ENCODE measurements around the gene CBLB.

The CBLB gene

DNA sequence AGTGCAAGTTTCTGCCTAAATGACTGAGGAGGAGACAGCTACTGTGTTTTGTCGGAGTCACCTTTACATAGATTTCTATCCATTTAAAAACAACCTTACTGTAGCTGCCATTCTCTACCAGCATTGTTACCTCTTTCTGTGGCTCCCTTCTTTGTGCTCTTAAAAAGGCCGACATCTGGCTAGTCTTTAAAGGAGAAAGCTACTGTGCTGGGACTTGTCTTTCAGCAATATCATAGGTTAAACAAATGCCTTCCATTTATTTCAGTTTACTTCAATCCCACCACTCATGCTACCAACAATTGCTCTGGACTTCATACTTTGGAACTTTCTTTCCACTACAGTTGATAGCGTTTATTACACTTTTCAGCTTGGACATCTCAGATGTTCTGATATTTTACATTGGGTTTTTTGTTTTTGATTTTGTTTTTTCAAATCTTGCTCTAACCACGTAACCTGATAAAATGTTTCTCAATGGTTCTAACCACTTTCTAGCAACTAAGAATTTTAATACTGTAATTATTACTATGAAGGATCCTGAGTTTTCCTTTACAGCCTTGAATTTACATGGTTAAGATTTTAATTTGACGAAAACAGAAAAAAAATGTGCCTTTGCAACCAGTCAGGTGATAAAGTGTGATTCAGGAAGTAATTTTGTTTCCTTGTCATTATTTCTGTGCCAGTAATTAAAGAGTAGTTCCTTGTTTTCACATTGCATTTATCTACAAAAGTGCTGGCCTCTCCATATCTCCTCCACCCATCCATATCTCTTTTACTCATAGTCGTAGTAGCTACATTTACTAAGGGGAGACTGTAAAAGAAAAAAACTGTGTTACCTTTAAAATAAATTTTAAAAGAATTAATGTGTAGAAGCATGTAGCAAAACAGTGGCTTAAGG lies 1.3 kb upstream of the CBLB start:
- DNase-seq, result no peak

- DNase-seq, result no peak
These were observed 670 bp upstream of the CBLB start for GRCh38 chr3:105869531-105869833.

- DNase-seq, result peak; percentile 16
These were observed 426 bp downstream of the CBLB start for GRCh38 chr3:105868431-105868741.

DNA sequence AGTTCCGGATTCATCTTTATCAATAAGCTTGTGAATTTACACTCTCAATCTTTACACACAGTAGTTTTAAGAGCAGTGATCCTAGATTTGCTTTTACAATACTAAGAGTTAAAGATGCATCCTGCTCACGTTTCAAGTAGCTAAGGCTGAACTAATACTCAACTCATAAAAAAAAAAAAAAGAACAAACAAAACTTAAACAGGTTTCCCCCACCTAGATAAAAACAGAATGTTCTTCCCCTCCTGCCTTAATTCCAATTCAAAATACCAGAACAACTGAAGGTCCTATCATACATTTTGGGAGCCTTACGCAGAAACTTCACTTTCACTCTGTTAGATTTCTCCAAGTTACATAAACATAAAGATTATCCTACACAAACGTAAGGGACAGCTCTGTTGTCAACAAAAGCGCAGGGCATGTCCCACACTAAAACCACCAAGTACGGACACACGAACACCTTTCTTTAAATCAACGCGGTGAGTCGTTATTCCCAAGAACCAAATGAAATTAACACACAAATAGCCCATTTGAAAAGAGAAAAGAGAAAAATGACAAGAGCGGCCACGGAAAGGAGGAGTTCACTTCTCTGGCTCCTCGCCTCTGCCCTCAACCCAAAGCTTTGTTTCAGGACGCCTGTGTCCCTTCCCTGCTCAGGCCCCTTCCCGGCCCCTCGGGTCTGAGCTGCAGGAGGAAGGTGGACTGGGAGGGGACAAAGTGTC lies 941 bp downstream of the CBLB start:
- DNase-seq, result no peak

GRCh38 chr3:105866656-105867653 lies 1.9 kb downstream of the CBLB start:
- no peak for DNase-seq

GRCh38 chr3:105865867-105866350 lies 2.9 kb downstream of the CBLB start:
- no peak for DNase-seq

GRCh38 chr3:105865016-105865623 lies 3.7 kb downstream of the CBLB start:
- DNase-seq, result no peak

- DNase-seq, result no peak
These were observed 4.6 kb downstream of the CBLB start for GRCh38 chr3:105864212-105864611.

- no peak for DNase-seq
These were observed 5.2 kb downstream of the CBLB start for GRCh38 chr3:105863608-105864007.

GRCh38 chr3:105862217-105862616 lies 6.6 kb downstream of the CBLB start:
- DNase-seq, result no peak

DNA sequence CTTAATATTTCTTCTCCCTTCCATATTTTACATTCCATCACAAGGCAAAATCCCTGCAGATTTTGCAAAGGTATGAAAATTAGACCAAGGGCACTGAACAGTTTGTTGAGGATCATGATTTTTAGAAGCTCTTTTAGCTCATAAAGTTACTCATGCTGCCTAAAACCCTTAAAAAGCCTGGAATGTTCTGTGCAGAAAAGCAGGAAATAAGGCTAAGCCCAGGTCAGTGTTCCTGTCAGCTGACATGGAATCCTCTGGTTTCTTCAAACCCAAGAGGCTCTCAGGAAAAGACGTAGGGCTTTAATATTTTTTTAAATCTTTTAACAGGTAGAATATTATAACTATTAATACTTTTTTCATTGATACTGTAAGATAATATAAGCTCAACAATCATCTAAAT lies 8.2 kb downstream of the CBLB start:
- no peak for DNase-seq

GRCh38 chr3:105858017-105858416 lies 10.8 kb downstream of the CBLB start:
- no peak for DNase-seq

- DNase-seq, result no peak
These were observed 11.2 kb downstream of the CBLB start for GRCh38 chr3:105857601-105858000.

GRCh38 chr3:105856605-105857004 lies 12.2 kb downstream of the CBLB start:
- no peak for DNase-seq

DNA sequence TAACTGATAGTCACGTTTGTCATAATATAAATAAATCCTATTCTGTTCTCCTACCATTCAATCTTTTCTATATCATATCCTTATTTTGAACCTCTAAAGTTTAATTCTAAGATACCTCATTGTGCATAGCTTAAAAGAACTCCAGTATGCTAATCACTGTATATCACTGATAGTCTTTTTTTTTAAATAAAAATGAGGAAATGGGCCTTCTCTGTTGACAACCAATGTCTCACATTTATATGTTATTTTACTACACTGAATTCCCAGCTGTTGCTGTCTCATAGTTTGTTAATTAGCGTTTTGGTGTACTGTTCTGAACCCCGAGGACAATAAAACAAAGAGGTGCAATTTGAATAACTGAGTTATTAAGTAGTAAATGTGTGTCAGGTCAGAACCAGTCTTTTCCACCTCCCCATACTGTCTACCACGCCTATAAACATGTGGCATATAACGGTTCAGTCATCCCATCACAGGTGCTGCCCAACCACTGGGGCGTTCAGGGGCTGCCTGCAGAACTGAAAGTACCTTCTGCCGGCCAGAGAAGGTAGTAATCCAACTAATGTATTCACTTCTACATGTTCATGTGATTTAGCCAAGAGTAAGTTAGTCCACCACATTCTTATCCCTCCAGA lies 14.9 kb downstream of the CBLB start:
- no peak for DNase-seq

DNA sequence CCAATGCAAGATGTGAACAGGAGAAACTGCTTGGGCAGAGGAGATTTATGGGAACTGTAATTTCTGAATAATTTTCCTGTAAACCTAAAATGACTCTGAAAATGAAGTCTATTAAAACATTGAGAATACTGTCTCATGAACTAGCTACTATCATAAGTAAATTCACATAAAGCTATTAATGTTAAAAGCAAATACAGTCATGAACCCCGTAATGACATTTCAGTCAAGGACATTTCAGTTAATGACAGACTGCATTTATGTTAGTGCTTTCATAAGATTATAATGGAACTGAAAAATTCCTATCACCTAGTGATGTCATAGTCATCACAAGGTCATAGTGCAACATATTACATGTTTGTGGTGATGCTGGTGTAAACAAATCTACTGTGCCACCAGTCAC lies 17.2 kb downstream of the CBLB start:
- DNase-seq, result no peak

GRCh38 chr3:105851176-105851575 lies 17.6 kb downstream of the CBLB start:
- DNase-seq, result no peak

DNA sequence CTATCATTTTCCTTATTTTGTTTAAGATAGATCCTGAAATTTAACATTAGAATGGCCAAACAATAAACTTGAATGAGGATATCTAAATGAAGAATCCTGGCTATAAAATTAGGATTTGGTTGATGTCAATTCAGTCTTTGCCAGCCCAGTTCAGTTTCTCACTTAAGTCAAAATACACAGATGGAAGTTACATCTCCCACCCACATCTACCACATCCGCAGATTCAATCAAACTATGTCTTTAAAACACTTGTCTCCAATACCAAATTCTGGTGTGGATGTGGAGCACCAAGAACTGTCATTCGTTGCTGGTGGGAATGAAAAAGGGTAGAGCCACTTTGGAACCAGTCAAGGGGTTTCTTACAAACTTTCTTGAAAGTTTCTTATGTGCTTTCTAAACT lies 18.2 kb downstream of the CBLB start:
- DNase-seq, result no peak

DNA sequence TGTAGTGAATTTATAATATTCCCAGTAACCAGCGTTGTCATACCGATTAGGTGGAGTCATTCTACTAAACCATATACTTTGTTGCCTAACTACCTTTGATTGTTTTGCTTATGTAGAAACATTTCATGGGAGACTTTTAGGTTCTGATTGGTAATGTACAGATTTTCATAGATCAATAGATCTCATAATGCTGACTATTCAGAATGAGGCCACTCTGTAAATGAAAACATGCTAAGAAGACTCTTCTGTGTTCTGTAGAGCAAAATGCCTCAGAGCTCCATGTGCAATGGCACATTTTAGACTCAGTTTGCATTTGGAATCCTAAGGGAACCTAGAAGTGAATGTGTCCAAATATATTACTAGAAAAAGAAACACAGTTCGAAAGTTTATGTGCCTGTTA lies 20.0 kb downstream of the CBLB start:
- no peak for DNase-seq

DNA sequence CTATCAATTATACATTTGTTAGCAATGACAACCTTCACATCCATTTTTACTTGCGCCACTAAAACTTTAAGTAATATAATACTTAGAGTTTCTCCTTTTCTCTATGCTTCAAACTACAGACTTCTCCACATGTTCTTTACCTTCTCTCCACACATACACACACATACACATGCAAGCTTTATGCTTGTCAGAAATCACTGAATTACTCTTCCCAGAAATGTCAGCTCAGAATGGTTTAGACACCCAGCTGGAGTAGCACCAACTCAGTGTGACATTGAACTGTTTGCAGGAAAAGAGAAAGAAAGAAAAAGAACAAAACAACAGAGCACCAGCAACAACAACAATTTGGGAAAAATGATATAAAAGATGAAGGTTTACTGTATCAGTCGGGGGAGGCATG lies 20.9 kb downstream of the CBLB start:
- DNase-seq, result no peak

DNA sequence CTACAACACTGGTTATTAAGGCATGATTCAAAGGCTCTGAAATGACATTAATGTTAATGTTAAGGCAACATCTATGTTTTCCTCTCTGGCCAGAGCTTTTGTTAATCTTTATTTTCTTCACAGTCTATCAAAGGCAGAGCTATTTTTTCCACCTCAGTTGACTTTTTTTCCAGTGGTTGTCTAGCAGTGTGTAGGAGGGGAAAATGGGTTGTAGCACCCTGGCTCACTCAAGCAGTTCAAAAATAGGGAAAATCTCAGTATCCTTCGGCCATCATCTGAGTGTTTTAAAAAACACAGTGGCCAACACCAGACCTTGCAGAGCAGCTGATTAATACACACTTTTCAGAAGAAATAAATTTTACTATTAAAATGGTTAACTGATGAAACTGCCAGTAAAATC lies 21.4 kb downstream of the CBLB start:
- DNase-seq, result no peak

GRCh38 chr3:105846809-105847208 lies 22.0 kb downstream of the CBLB start:
- DNase-seq, result no peak

Data from activated CD4-positive, alpha-beta T cell treated with anti-CD3 and anti-CD28 coated beads for 1 hour (primary cell).